Dedifferentiated amniotic fluid mesenchymal stem cell (primary cell): Measurements from ENCODE around the gene NAP1L1.

Experiments used
- DNase-seq: peaks from one replicate; pipeline ENCODE4 v3.0.0-alpha.2; 2016; ENCODE audit errors: extremely low spot score

Gene NAP1L1

GRCh38 chr12:76040461-76040860 lies 44.0 kb downstream of the NAP1L1 start:
- no peak for DNase-seq

- no peak for DNase-seq
Measured at GRCh38 chr12:76038176-76038575, 46.3 kb downstream of the NAP1L1 start.

GRCh38 chr12:76037130-76038103 lies 47.1 kb downstream of the NAP1L1 start:
- DNase-seq, result peak; percentile 83

GRCh38 chr12:76035045-76035444 lies 49.4 kb downstream of the NAP1L1 start:
- DNase-seq, result no peak

- no peak for DNase-seq
Measured at GRCh38 chr12:76033081-76034011, 51.1 kb downstream of the NAP1L1 start.

- DNase-seq, result peak; percentile 38
Measured at GRCh38 chr12:76032043-76032981, 52.2 kb downstream of the NAP1L1 start.

- DNase-seq, result peak; percentile 95
Measured at GRCh38 chr12:76031414-76032042, 53.0 kb downstream of the NAP1L1 start, which contains the start of gene PHLDA1. Gene PHLDA1 (minus strand): TSS chr12:76031776.

- DNase-seq, result no peak
Measured at GRCh38 chr12:76031081-76031413, 53.4 kb downstream of the NAP1L1 start.

GRCh38 chr12:76030341-76031080 lies 54.0 kb downstream of the NAP1L1 start:
- DNase-seq, result no peak

GRCh38 chr12:76029982-76030340 lies 54.5 kb downstream of the NAP1L1 start:
- DNase-seq, result no peak

GRCh38 chr12:76028571-76029277 lies 55.8 kb downstream of the NAP1L1 start:
- no peak for DNase-seq

GRCh38 chr12:76026643-76027063 lies 57.8 kb downstream of the NAP1L1 start:
- no peak for DNase-seq

GRCh38 chr12:76025601-76026575 lies 58.6 kb downstream of the NAP1L1 start:
- no peak for DNase-seq

- DNase-seq, result peak; percentile 48
Measured at GRCh38 chr12:76024942-76025600, 59.4 kb downstream of the NAP1L1 start.

- DNase-seq, result no peak
Measured at GRCh38 chr12:76024102-76024781, 60.2 kb downstream of the NAP1L1 start.

GRCh38 chr12:76023069-76023690 lies 61.3 kb downstream of the NAP1L1 start:
- DNase-seq, result no peak

- DNase-seq, result no peak
Measured at GRCh38 chr12:76022506-76022905, 62.0 kb downstream of the NAP1L1 start.
